Effector CD8-positive, alpha-beta T cell (primary cell): ENCODE measurements around the gene METTL13.

Experiments used
- DNase-seq: peaks from one replicate; lab custom pipeline; 2025; lab: John Stamatoyannopoulos, UW

The METTL13 gene

DNA sequence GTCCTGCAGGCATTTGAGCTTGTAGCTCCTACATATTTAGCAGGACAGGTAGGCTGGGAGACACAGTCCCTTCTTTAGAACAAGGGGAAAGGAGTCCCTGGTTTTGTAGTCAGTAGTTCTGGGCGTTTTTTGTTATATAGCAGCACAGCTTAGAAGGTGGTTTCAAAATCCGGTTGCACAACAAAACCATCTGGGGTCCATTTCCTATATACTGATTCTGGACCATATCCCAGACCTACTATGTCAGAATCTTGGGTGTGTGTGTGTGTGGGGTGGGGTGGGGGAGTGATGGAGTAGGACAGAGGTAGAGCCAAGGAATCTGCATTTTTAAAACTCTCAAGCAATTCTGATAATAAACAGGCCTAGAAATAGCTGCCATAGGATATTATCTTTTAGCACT lies 21.6 kb downstream of the METTL13 start:
- no peak for DNase-seq

GRCh38 chr1:171803461-171804022 lies 22.1 kb downstream of the METTL13 start:
- DNase-seq, result no peak

GRCh38 chr1:171805395-171806115 lies 24.1 kb downstream of the METTL13 start:
- no peak for DNase-seq

GRCh38 chr1:171807556-171807955 lies 26.1 kb downstream of the METTL13 start:
- no peak for DNase-seq

- no peak for DNase-seq
Observed at GRCh38 chr1:171809834-171810233, 28.4 kb downstream of the METTL13 start.

GRCh38 chr1:171811672-171812071 lies 30.2 kb downstream of the METTL13 start:
- no peak for DNase-seq

DNA sequence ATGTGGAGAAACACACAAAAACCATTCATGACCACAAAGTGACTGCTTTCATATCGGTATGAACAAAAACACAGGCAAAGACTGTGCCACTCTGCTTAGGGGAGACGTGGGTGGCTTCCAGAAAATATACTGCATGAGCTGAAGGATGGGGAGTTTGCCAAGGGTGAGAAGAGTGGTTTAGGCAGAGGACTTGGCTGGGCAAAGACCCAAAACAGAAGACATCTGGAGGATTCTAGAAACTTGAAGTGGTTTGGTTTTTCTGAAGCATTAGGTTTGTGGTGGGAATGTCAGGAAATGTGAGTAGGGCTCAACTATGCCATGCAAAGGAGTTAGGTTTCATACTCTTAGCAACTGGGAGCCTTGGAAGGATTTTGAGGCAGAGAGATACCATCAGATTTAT lies 33.2 kb downstream of the METTL13 start:
- DNase-seq, result no peak

GRCh38 chr1:171816300-171816901 lies 34.9 kb downstream of the METTL13 start:
- no peak for DNase-seq

DNA sequence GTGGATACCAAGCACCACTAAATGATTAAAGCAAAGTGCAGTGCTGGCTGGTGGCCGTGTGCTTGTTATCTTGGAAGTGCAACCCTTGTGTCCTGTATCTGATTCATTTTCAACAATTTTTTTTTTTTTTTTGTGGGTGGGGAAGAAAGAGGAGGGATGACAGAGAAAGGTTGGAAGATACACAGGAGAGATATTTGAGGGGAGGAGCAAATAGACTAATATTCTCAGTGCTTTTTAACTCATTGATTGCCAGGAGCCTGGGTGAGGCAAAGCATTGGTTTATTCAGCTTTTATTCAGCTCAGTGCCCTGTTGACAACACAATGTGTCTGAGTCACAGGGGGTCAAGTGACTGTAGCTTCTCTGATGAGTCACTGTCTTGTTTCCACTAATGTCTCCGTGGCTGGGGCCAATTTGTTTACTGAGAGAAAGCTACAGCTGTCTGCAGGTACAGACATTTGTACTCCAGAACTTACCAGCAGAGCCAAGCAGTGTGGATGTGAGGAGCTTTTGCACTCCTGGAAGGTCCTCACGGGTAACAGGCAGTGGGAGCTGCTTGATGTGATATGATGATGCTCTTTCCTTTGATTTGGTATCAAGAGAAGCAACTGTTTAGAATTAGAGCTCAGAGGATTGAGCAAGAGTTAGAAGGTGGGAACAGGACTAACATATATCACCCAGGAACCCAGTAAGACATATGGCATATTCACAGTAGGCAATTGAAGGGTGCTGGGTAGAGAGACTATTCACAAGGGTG lies 36.2 kb downstream of the METTL13 start:
- no peak for DNase-seq

DNA sequence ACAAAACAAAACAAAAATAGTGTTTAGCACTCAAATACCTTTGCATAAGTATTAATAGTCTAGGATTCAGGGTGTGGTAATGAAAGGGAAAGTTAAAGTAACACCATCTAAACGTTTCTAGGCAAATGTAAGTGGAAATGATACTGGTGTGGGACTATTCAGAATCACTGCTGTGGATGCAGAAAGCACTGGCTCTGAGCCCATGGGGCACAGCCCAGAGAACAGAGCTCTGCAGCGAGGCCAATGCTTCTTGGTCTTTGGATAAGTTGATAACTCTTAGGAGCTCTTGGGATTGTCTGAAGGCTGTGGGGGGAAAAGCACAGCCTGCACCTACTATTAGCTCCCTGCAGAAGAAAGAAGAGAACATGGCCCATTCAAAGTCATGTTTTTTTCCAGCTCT lies 38.5 kb downstream of the METTL13 start:
- no peak for DNase-seq

DNA sequence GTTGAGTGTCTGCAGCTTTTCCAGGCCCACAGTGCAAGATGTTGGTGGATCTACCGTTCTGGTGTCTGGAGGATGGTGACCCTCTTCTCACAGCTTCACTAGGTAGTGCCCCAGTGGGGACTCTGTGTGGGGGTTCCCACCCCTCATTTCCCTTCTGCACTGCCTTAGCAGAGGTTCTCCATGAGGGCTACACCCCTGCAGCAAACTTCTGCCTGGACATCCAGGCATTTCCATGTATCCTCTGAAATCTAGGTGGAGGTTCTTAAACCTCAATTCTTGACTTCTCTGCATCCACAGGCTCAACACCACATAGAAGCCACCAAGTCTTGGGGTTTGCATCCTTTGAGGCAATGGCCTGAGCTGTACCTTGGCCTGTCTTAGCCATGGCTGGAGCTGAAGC lies 45.5 kb downstream of the METTL13 start:
- DNase-seq, result no peak

GRCh38 chr1:171828794-171829193 lies 47.3 kb downstream of the METTL13 start:
- DNase-seq, result no peak

DNA sequence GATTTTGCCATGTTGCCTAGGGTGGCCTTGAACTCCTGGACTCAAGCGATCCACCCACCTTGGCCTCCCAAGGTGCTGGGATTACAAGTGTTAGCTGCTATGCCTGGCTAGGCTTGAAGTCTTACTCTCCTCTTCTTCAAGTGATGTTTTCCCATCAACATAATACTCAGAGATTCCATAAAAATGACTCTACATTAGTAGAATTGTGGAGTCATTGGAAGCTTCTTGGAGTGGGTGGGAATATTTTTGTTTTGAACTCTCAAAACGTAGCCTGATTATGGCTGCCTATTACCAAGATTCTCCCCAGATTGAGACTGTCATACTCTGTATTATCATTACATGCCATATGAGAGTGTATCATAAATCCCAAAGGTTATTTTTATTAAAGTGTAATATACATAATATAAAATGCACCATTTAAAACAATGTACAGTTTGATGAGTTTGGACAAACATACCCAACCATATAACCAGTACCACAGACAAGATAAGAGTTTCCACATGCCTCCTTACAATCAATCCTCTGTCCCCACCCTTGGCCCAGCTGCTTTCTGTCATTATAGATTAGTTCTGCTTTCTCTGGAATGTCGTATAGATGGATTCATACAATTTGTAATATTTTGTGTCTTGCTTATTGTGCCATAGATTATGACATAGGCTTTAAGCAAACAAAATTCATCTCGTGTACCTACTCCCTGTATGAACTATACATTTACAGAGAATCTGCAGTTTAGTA lies 51.8 kb downstream of the METTL13 start:
- no peak for DNase-seq

GRCh38 chr1:171834821-171835220 lies 53.4 kb downstream of the METTL13 start:
- no peak for DNase-seq

DNA sequence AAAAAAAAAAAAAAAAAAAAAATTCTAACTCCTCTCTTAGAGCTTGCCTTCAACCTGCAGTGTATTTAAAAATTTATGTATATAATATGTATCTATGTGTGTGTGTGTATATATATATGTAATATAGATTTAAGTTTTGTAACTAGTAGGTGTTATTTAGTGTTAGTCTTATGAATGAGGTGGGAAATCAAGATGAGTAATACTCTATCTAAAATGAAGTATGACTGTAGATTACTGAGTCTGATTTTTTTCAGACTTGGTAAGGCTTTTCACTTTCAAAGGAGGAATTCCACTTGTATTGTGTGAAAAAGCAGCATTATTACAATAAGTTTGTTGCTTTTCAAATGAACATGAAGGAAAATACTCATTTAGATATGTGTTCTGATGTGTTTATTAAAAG lies 54.4 kb downstream of the METTL13 start:
- no peak for DNase-seq

DNA sequence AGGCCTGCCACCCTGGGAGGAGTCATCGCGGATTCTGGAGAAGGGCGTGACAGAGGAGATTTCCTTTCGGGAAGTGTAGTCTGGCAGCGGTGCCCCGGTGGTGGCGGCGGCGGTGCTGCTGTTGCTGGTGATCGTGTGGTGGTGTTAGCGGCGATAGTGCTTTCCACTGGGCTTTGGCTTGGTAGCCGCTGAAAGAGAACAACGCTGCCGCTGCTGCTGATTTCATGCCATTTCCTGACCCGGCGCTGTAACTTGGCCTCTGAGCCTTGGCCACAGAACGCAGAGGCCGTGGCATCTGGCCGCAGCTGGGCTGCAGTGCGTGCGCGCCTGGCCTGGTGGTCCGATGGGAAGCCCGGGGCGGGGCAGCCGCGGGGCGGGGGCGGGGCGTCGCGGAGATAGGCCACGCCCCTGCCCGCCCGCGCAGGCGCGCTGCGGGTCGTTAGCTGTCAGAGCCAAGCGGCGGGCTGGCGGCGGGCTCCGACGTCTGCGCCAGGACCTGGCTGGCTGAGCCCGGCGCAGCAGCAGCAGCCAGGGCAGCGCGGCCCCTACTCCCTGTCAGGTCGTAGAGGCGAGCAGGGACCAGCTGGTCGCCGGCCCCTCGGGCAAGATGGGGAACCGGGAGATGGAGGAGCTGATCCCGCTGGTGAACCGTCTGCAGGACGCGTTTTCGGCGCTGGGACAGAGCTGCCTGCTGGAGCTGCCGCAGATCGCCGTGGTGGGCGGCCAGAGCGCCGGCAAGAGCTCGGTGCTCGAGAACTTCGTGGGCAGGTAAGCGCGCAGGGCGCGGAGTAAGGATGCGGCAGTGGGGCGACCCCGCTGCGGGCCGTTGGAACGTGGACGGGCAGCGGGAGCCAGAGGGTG lies 59.8 kb downstream of the METTL13 start, which contains the start of gene DNM3:
TSS of gene DNM3 (plus strand) at position 449 of the 861 bp plus-strand sequence. CDS start at position 608, 159 bp downstream.
- peak; percentile 70 for DNase-seq

DNA sequence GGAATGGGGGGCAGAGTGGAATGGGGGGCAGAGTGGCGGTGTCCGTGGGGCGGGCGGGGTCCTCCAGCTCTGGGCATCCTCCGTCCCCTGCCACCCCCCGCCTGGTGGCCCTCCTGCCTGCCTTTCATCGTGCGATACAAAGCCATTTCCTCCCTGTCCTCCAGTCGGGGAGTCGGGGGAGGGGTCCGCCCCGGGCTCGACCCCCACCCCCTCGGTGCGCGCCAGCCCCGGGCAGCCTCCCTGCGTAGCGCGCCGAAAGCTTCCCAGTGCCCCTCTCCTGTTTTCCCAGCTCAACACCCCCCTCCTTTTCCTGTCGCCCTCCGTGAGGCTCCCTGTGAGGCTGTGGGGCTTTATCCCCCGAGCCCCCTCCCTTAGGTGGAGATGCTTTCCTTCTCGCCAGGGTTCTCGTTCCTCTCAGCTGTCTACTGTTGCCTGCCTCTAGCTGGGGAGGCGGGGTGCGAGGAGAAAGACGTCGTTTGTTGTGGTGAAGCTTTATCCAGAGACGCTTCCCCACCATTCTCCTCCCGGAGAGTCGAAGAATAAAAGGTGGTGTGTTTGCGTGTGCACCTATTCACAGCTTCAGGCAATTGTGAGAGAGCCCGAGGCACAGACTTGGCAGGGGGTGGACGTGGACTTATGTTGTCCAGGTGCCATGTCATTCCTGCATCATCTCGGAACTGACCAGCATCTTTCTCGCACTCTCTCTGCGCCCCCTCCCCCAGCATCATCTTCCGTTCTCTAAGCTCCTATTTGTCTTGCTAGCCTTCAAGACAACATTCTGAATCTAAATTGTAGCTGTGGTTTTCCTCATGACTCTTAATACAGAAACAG lies 60.7 kb downstream of the METTL13 start:
- no peak for DNase-seq

GRCh38 chr1:171844381-171844780 lies 62.9 kb downstream of the METTL13 start:
- DNase-seq, result no peak

GRCh38 chr1:171845998-171846397 lies 64.5 kb downstream of the METTL13 start:
- no peak for DNase-seq
